ENCODE measurements around the gene PLVAP.

DNA sequence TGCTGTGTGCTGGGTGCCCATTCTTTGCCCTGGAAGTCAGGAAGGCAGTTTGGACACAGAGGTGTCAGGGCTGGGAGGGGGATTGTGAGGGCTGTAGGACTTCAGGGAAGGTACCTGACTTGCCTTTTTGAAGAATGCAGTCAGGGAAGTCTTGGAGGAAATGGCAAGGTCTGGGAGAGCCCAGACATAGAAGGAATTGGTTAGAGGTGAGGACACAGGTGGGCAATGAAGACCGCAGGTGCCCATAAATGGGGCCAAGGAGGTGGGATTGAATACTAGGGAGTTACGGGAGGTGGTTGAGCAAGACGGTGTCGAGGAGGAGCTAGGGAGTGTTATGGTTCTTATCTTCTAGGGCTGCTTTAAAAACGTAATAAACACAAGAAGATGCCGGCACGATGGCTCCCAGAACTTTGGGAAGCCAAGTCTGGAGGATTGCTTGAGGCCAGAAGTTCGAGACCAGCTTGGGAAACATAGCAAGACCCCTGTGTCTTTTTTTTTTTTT, 69.2 kb downstream of the PLVAP start:
- TF ChIP-seq, protein P1, sequence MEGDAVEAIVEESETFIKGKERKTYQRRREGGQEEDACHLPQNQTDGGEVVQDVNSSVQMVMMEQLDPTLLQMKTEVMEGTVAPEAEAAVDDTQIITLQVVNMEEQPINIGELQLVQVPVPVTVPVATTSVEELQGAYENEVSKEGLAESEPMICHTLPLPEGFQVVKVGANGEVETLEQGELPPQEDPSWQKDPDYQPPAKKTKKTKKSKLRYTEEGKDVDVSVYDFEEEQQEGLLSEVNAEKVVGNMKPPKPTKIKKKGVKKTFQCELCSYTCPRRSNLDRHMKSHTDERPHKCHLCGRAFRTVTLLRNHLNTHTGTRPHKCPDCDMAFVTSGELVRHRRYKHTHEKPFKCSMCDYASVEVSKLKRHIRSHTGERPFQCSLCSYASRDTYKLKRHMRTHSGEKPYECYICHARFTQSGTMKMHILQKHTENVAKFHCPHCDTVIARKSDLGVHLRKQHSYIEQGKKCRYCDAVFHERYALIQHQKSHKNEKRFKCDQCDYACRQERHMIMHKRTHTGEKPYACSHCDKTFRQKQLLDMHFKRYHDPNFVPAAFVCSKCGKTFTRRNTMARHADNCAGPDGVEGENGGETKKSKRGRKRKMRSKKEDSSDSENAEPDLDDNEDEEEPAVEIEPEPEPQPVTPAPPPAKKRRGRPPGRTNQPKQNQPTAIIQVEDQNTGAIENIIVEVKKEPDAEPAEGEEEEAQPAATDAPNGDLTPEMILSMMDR (conservative IDR thresholded peaks at IDR 0.05): no peak
- TF ChIP-seq ZFX (IDR thresholded peaks at IDR 0.05): no peak
